T-helper 1 cell treated with Interleukin-12 subunit alpha and Interleukin-12 subunit beta and Interleukin-4 antibody, amounts not matched to agents 30 μg/mL and 1 μg/mL, for 36 hours (primary cell): ENCODE results near the gene ENDOD1.
"Not testable (repeated sequence)": the region's sequence is repeated elsewhere in the genome, so short reads cannot be mapped to it uniquely, and the experiment has no call there.

Source experiments
- H3K27ac Mint-ChIP-seq: one replicate; pipeline ENCODE4 v1.8.0; 2021; ENCODE audit warnings: mild to moderate bottlenecking, mixed read lengths
- H3K27me3 Mint-ChIP-seq: one replicate; pipeline ENCODE4 v1.8.0; 2021; ENCODE audit warnings: low read depth, mixed read lengths
- H3K36me3 Mint-ChIP-seq: one replicate; pipeline ENCODE4 v1.8.0; 2021; ENCODE audit warnings: low read depth, mixed read lengths
- H3K4me1 Mint-ChIP-seq: one replicate; pipeline ENCODE4 v1.8.0; 2021; ENCODE audit warnings: low read depth, mixed read lengths
- H3K4me3 Mint-ChIP-seq: one replicate; pipeline ENCODE4 v1.8.0; 2021; ENCODE audit warnings: mild to moderate bottlenecking, moderate library complexity, mixed read lengths
- H3K9me3 Mint-ChIP-seq: one replicate; pipeline ENCODE4 v1.8.0; 2021; ENCODE audit warnings: mixed read lengths

Gene ENDOD1

DNA sequence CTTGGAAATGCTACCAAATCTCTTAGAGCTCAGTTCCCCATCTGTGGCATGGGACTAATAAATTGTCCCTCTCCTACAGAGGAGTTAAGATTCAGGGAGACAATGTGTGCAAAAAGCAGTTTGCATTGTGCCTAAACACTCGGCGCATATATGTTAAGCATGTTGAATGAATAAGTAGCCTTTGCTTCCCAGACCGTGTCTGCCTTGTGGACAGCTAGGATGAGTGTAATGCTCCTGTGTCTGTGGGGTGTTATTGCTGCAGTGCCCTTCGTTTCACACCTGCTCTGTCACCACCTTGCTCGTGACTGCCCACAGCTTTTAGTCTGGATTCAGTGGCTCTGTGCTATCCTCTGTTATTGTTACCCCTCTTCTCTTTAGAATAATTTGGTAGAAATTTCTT is 14.1 kb downstream of the ENDOD1 start:
- Mint-ChIP-seq H3K4me1 (peaks cover 2% of the 10 kb centered on the region), H3K27me3 (no peaks in the 10 kb centered on the region), H3K27ac (no peak overlapping the region), H3K9me3 (no peaks in the 10 kb centered on the region), H3K36me3 (peaks cover 7% of the 10 kb centered on the region), H3K4me3 (no peak overlapping the region)

DNA sequence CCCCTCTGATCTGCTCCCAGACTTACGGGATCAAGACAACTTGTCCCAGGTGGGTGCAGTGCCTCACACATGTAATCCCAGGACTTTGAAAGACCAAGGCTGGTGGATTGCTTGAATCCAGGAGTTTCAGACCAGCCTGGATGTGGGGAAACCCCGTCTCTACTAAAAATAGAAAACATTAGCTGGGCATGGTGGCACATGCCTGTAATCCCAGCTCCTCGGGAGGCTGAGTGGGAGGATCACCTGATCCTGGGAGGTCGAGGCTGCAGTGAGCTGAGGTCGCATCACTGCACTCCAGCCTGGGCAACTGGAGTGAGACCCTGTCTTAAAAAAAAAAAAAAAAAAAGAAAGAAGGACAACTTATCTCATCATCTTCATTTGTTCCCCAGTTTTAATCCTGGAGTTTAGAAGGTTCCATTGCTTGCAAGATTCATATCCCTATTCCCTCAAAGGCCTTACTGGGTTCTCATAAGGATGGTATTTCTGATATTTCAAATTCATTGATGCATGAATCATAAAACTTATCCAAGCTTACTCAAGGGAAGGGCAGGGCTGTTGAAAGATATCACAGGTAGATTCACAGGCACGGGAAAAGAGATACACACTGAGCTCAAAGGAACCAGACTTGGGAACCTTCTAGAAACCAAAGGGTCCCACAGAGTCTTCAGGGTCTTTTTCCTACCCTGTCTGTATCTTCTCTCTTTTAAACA is 14.6 kb downstream of the ENDOD1 start:
- Mint-ChIP-seq H3K4me1 (peaks cover 3% of the 10 kb centered on the region), H3K36me3 (peaks cover 7% of the 10 kb centered on the region), H3K4me3 (no peak overlapping the region), H3K27me3 (no peaks in the 10 kb centered on the region), H3K9me3 (no peaks in the 10 kb centered on the region), H3K27ac (no peak overlapping the region)

DNA sequence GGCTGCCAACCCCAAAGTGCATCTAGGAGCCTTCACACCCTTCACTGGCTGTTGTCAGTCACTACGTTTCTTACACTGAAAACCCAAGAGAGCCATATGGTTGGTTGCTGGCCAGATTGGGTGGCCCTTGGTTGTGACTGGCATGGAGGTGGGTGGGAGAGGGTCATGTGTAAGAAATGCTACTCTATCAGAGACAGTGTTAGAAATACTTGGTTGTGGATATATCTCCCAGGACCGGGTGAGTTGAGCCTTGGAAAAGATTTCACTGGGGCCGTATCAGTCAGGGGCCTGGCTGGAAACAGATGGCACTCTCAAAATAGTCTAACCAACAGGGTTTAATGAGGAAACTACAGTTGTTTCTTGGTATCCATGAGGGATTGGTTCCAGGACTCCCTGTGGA is 15.2 kb downstream of the ENDOD1 start:
- H3K27ac Mint-ChIP-seq = no peak overlapping the region
- no peaks in the 10 kb centered on the region for H3K9me3 Mint-ChIP-seq
- H3K27me3 Mint-ChIP-seq = no peaks in the 10 kb centered on the region
- peaks cover 3% of the 10 kb centered on the region for H3K4me1 Mint-ChIP-seq
- peaks cover 11% of the 10 kb centered on the region for H3K36me3 Mint-ChIP-seq
- H3K4me3 Mint-ChIP-seq = no peak overlapping the region

DNA sequence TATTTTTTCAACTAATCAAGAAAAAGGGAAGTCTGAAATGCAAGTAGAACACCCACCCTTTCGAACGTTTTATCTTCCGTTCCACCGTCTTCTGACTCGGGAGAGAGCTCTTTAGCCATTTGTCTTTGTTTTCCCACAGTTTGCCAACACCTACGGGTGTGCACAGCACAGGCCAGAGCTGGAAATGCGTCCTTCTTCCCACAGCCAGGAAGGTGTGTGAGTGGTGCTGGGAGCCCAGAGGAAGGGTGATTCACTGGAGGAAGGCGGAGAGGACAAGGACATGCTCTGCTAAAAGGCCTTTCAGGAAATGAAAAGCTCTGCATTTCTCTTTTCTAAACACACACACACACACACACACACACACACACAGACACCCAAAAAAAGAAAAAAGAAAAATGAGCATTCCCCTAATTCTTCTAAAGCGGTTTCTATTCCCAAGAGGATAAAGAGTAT is 18.5 kb downstream of the ENDOD1 start:
- Mint-ChIP-seq H3K4me3 (no peak overlapping the region), H3K27ac (no peak overlapping the region), H3K27me3 (no peaks in the 10 kb centered on the region), H3K9me3 (no peaks in the 10 kb centered on the region), H3K4me1 (peaks cover 3% of the 10 kb centered on the region), H3K36me3 (peaks cover 14% of the 10 kb centered on the region)

DNA sequence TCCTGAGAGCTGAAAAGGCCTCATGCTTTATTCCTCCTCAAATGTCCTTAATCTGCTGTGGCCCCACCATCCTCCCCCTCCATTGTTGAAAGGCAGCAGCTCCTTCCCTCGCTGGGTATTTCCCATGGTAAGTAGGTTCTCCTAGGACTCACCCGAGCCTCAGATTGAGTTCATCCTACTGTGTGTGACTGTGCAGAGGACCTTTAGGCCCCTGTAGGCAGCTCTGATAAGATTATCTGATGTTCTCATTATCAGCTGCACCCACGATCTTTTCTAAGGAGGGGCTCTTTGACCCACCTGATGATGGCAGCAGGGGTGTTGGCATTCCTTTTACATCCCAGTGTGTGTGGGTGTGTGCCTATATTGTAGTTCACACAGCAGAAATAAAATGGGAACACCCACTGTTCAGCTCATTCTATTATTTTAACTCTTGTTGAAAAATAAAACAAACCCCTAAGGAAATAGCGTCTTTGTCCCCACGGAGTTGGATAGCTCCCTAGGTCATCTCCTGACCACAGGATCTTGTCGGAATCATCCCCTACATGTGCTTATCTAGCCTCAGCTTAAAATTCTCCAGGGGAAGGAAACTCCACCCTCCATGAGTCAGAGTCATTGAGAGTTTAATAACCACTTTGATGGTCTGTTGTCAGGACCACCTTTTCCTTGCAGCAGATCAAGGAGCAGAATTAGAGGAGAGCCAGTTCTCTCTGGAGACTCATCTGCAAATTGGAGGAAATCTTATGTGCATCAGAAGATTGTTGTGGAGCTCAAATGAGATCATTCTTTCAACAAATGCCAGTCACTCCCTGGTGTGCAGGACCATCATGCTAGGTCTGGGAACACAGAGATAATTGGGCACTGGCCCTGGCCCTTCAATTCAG is 19.3 kb downstream of the ENDOD1 start:
- Mint-ChIP-seq H3K27ac (peak overlapping the region; percentile 29), H3K27me3 (no peaks in the 10 kb centered on the region), H3K4me3 (no peak overlapping the region), H3K36me3 (peaks cover 14% of the 10 kb centered on the region), H3K9me3 (no peaks in the 10 kb centered on the region), H3K4me1 (peaks cover 3% of the 10 kb centered on the region)

DNA sequence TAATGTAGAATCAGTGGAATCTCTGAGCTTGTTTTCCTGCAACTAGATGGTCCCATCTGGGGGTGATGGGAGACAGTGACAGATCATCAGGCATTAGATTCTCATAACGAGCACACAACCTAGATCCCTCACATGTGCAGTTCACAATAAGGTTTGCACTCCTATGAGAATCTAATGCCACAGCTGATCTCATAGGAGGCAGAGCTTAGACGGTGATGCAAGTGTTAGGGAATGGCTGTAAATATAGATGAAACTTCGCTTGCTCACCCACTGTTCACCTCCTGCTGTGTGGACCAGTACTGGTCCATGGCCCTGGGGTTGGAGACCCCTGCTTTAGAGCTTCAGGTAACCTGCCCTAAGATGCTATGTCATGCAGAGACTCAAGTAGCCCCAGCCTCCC is 21.8 kb downstream of the ENDOD1 start:
- peaks cover 13% of the 10 kb centered on the region for H3K36me3 Mint-ChIP-seq
- H3K27me3 Mint-ChIP-seq, H3K27ac Mint-ChIP-seq, H3K4me3 Mint-ChIP-seq, H3K4me1 Mint-ChIP-seq, H3K9me3 Mint-ChIP-seq: not testable (repeated sequence)

DNA sequence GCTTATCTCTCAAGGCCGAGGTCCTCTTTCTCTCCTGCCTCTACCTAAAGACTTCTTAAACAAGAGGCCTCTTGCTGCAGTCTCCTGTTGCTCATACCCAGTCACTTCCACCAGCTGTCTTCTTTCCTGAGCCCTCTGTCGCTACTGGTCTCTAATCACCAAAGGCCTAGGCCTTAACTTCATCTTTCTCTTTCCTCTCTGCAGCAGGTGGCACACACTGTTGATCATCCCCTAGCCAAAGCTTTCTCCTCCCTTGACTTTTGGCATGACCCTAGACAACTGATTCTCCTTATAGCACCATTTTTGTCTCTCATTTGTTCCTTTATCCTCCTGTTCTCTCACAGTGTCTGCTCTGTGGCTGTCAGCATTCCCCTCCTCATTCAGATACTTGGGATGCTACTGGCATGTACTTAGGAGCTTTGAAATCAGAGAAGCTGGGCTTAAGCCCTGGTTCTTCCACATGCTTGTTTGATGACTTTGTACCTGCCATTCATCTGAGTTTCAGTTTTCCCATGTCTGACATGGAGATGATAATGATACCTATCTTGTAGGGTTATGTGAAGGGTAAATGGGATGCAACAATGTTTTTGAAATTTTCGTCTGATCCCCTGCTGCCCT is 22.4 kb downstream of the ENDOD1 start:
- Mint-ChIP-seq H3K36me3 (peaks cover 13% of the 10 kb centered on the region), H3K27me3 (no peaks in the 10 kb centered on the region), H3K27ac (no peak overlapping the region), H3K9me3 (no peaks in the 10 kb centered on the region), H3K4me1 (peaks cover 3% of the 10 kb centered on the region), H3K4me3 (no peak overlapping the region)

DNA sequence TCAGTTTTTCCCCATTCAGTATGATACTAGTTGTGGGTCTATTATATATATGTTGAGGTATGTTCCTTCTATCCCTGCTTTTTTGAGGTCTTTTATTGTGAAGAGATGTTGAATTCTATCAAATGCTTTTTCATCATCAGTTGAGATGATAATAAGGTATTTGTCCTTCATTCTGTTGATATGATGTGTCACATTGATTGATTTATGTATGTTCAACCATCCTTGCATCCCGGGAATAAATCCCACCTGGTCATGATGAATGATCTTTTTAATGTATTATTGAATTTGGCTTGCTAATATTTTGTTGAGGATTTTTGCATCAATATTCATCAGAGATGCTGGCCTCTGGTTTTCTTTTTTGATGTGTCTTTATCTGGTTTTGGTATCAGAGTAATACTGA is 26.0 kb downstream of the ENDOD1 start:
- Mint-ChIP-seq H3K36me3 (peaks cover 5% of the 10 kb centered on the region), H3K4me3 (no peak overlapping the region)

DNA sequence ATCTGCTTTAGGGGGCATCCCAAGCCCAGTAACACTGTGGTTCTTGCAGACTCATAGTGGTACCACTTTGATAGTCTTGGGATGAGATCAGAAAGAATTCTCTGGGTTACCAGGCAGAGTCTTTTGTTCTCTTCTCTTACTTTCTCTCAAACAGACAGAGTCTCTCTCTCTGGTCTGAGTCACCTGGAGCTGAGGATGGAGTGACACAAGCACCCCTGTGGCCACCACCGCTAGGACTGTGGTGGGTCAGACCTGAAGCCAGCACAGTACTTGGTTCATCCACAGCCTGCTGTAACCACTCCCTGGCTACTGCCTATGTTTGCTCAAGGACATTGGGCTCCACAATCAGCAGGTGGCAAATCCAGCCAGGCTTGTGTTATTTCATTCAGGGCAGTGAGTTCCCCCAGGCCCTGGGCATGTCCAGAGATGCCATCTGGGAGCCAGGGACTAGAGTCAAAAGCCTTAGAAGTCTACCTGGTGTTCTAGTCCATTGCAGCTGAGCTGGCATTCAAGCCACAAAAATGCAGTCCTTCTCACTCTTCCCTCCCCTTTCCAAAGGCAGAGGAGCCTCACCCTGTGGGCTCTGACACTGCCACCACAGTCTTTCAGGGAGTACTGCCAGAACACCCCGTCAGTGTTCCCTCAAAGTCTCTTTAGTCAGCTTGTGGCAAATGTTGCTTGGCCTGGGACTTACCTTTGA is 29.9 kb downstream of the ENDOD1 start:
- Mint-ChIP-seq H3K4me3 (no peak overlapping the region), H3K36me3 (peaks cover 4% of the 10 kb centered on the region), H3K9me3 (peaks cover 11% of the 10 kb centered on the region), H3K4me1 (peaks cover 10% of the 10 kb centered on the region), H3K27me3 (no peaks in the 10 kb centered on the region), H3K27ac (no peak overlapping the region)

More for the DNA sequence above, 26.0 kb downstream of the ENDOD1 start:
- Mint-ChIP-seq H3K27me3 (no peaks in the 10 kb centered on the region), H3K9me3 (peaks cover 11% of the 10 kb centered on the region), H3K4me1 (peaks cover 11% of the 10 kb centered on the region), H3K27ac (no peak overlapping the region)

DNA sequence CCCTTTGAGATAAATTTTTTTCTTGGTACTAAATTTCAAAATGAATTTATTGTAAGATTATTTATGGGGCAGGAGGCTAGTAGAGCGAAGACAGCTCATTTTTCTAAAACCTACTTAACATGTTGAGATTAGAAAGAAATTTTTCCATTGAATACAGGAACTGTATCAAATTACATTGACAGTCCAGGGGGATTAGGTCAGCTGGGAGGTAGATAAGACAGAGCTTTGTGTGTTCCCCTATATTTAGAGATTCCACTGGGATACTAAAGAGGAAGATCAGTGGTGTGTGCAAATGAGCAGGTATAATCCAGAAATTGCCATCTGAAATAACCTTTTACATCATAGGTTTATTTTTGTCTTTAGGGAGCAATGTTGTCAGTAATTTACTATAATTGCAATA is 32.1 kb downstream of the ENDOD1 start:
- H3K9me3 Mint-ChIP-seq = peaks cover 11% of the 10 kb centered on the region
- peaks cover 4% of the 10 kb centered on the region for H3K36me3 Mint-ChIP-seq
- H3K4me1 Mint-ChIP-seq = peaks cover 10% of the 10 kb centered on the region
- no peaks in the 10 kb centered on the region for H3K27me3 Mint-ChIP-seq
- no peak overlapping the region for H3K4me3 Mint-ChIP-seq
- H3K27ac Mint-ChIP-seq = no peak overlapping the region

DNA sequence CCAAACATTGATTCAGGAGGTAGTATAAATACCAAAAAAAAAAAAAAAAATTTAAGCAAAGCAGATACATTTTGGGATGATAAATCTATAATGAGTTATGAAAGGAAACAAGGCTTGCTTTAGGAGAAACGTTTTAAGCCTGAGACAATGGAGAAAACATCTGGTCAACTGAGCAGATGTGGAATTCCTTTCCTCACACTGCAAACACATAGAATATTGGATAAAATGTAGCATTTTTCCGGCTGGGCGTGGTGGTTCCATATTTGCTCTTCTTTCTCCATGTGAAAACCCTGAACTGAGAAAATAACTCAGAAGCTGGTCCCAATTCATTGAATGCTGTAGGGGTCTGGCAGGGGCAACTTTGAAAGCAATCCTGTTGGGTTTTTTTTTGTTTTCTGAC is 33.9 kb downstream of the ENDOD1 start:
- Mint-ChIP-seq H3K27ac (no peak overlapping the region), H3K4me1 (peaks cover 9% of the 10 kb centered on the region), H3K4me3 (no peak overlapping the region), H3K27me3 (no peaks in the 10 kb centered on the region), H3K9me3 (peaks cover 2% of the 10 kb centered on the region), H3K36me3 (peaks cover 5% of the 10 kb centered on the region)

DNA sequence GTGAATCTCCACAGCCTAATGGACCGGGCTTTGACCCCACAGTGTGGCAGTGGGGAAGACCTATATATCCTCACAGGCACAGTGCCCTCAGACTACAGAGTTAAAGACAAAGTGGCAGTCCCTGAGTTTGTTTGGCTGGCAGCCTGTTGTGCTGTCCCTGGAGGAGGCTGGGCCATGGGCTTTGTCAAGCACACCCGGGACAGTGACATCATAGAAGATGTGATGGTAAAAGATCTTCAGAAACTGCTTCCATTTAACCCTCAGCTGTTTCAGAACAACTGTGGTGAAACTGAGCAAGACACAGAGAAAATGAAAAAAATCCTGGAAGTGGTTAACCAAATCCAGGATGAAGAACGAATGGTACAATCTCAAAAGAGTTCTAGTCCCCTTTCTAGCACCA is 39.0 kb downstream of the ENDOD1 start:
- H3K36me3 Mint-ChIP-seq = peaks cover 23% of the 10 kb centered on the region

DNA sequence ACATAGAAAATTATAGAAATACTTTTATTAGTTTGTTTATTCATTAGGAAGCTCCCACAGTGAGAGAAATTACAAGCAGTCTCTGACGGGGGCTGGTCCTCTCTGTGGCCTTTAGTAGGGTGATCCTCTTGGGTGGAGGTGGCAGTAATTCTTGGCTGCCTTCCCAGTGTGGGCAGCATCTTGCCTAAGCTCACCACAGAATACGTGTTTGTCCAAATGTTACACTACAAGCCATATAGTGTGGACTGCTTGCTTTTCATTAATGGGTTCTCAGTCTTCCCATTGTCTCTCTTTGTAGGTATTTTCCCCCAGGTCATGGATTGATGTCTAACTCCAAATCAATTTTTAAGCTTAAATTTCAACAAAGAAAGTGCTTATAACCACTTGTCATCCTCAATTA is 43.3 kb downstream of the ENDOD1 start:
- no peaks in the 10 kb centered on the region for H3K27me3 Mint-ChIP-seq
- H3K27ac Mint-ChIP-seq = no peak overlapping the region
- no peaks in the 10 kb centered on the region for H3K9me3 Mint-ChIP-seq
- peaks cover 15% of the 10 kb centered on the region for H3K4me1 Mint-ChIP-seq
- H3K36me3 Mint-ChIP-seq = peaks cover 25% of the 10 kb centered on the region
- H3K4me3 Mint-ChIP-seq = no peak overlapping the region

More for the DNA sequence above, 39.0 kb downstream of the ENDOD1 start:
- Mint-ChIP-seq H3K4me3 (no peak overlapping the region), H3K4me1 (peaks cover 6% of the 10 kb centered on the region), H3K27ac (no peak overlapping the region), H3K27me3 (no peaks in the 10 kb centered on the region), H3K9me3 (no peaks in the 10 kb centered on the region)

DNA sequence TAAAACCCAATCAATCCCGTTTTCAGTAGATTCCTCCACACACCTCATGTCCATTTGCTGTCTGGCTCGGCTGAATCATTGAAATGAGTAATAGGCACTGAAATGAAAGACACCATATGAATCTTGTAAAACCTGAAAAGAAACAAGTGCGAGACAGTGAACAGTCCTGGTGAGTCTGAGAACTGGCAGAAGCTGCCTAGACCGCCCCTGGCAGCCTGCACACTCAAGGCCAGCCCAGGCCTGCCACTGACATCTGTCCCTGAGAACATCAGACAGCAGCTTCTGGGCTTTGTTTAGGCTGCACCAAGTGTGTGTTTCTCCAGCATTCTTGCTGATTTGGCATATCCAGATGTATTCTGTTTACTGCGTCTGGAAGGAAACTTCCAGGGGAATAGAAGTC is 44.8 kb downstream of the ENDOD1 start:
- Mint-ChIP-seq H3K9me3 (no peaks in the 10 kb centered on the region), H3K4me3 (no peak overlapping the region), H3K4me1 (peaks cover 11% of the 10 kb centered on the region), H3K27me3 (peaks cover 5% of the 10 kb centered on the region), H3K36me3 (peaks cover 16% of the 10 kb centered on the region), H3K27ac (no peak overlapping the region)
